GM12874 (cell line): ENCODE measurements around the gene PCGF3.

Experiments
- CTCF ChIP-seq: IDR thresholded peaks from 2 replicates; pipeline ENCODE4 v1.5.1; 2011; ENCODE audit warnings: low read depth, mild to moderate bottlenecking, control low read depth, low read length, moderate library complexity; ENCODE audit not compliant: insufficient read depth

Gene PCGF3

DNA sequence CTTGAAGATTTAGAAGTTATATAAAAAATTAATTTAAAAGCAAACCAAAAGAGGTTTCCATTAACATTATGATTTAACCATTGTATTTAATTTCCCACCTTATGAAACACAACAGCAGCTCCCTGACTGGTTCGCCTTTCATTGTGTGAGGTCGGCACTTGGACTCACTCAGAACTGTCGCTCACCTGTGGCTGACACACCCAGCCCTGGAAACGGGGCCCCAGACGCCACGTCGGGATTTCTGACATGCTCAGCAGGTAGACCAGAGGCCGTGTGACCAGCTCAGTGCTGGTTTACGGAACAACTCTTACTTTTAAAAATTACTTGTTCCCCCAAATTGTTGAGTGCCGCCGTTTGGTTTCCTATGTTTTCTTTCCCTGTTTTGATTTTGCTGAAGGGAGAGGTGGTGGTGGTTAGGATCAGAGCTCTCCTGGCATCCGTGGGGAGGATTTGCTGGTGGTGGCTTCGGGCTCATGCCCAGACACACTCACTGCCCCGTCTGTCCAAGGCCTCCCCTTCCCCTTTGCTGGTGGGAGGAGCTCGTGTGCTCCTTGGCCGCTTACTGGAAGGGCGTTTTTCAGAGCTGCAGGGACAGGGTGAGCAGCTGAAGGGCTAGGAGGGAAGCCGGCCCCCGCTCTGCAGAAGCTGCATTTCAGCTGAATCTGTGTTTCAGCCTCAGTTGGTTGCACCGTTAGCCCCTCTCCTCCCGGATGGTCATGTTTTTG is 61.1 kb downstream of the PCGF3 start:
- TF ChIP-seq CTCF = no peak

DNA sequence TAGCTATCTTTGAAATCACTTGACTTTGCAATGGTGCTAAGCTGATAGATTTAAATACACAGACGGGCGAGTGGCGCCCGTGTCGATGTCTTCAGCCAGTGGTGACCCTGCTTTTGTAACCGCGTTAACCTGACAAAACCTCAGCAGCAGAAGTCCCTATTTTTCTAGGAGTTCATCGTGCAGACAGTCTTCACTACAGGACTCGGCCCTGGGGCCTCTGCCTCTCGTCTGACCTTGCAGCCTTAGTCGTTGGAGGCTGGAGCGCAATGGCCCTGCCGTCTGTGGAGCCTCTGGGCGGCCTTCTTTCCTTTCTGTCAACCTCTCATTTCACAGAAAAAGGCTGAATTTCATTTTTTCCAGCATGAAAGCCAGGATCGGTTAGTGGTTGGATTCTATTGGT is 62.4 kb downstream of the PCGF3 start:
- no peak for TF ChIP-seq CTCF

DNA sequence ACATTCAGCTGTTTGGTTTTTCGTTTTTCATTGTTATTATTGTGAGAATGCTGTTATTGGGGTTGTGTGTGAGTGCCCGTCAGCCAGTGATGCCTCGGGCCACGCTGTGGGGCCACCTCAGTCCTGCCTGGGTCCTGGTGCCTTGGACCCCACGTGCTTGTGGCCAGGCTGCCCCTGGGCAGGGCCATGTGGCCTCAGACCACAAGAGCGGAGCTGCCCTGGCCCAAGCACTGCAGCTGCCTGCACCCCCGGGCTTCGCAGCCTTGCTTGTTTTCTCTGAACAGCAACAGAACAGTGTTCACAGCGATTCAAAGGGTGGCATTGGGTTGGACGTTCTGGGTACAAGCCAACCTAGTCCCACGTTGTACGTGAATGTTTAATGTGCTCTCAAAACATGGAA is 63.4 kb downstream of the PCGF3 start:
- TF ChIP-seq CTCF = no peak

DNA sequence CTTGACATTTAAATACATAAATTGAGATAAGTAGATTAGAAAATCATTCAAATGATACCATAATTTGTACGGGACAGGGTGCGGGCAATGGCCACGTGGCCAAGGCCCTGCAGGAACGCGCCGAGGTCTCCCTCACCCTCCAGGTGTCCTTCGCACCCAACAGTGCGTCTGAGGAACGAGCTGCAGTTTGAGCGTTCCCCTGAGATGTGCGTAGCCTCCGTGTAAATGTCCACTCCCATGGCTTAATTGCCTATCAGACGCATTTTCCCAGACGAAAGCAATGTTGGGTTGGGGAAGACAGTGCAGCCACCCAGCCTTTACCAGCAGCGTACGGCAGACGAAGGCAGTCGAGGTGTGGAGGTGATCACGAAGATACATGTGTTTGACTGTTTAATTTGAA is 63.9 kb downstream of the PCGF3 start:
- TF ChIP-seq CTCF = no peak

DNA sequence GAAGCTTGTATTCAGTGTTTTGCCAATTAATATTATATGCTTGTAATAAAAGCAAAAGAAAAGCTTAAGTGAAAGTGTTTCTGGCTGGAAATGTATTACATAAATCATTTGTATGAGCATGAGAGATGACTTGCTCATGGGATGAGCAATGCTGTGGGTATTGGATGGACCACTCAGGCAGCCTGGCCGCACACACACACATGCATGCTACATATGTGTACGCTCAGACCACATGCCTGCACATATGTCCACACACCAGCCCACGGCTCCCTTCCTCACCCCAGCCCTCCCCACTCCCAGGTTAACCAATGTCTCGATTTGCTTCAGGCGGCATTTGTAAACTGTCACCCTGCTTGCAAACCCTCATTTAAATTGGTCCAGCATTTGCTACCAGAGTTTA is 64.4 kb downstream of the PCGF3 start:
- TF ChIP-seq CTCF = no peak

GRCh38 chr4:771464-771863 is 65.8 kb downstream of the PCGF3 start:
- TF ChIP-seq CTCF = no peak

GRCh38 chr4:772118-772517 is 66.5 kb downstream of the PCGF3 start:
- TF ChIP-seq CTCF = no peak
